ENCODE results near the gene ACSS1.

Gene ACSS1

DNA sequence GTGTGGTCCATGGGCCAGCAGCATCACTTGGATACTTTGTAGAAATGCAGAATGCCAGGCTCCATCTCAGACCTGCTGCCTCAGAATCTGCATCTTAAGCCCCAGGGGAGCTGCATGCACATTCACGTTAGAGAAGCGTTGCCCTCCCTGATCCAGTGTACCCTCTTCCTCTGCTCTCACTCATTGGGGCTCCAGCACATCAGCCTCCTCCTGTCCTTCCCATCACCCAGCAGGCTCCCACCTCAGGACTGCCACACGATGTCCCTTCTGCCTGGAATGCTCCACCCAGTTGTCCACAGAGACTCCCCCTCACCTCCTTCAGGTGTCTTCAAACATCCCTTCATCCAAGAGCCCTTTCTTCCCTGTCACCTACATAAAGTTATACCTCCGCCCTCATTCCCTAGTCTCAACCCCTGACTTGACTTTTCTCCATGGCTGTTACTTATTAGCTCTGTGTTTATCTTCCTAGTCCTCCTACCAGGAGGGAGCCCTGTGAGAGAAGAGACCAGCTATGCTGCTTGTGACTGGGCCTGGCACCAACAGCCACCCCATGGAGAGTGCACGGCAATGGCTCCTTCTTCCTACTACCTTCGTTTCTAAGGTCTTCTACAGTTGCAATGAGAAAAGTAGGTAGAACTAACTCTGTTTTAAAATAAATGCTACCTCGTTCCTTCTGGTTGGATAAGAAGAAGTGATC is 3.3 kb upstream of the ACSS1 start:
- no peak for DNase-seq
- no peak overlapping the region for H4K8ac ChIP-seq (ENCODE audit: low read depth, low read length)
- no peak overlapping the region for H3K4me3 ChIP-seq (ENCODE audit: low read length)
- no peaks in the 10 kb centered on the region for H3K36me3 ChIP-seq (ENCODE audit: control insufficient read depth, insufficient read depth, low read length)
- H3K9ac ChIP-seq (ENCODE audit: low read length) = no peak overlapping the region
- H2BK15ac ChIP-seq (replicated peaks; ENCODE audit: low read depth) = no peak overlapping the region
- no CpG with 5 or more reads among the region's 7 CpGs for WGBS (ENCODE audit: extremely low coverage, insufficient coverage, low lambda C conversion rate)
- H3K18ac ChIP-seq (ENCODE audit: low read length) = no peak overlapping the region
- H3K79me2 ChIP-seq (ENCODE audit: control insufficient read depth, insufficient read depth, low read length) = no peaks in the 10 kb centered on the region
- no peak overlapping the region for H2BK5ac ChIP-seq (ENCODE audit: low read length)
- no peaks in the 10 kb centered on the region for H3K79me1 ChIP-seq (ENCODE audit: low read length)
- no peak overlapping the region for H4K5ac ChIP-seq (ENCODE audit: low read length)
- no peaks in the 10 kb centered on the region for H3K4me1 ChIP-seq (ENCODE audit: control insufficient read depth, low read depth, low read length)
- no peak overlapping the region for H2BK120ac ChIP-seq (ENCODE audit: low read depth, low read length)
- no peak overlapping the region for H3K4ac ChIP-seq (ENCODE audit: low read depth, low read length)
- no peak overlapping the region for H3K56ac ChIP-seq (ENCODE audit: low read length)
- H3K27me3 ChIP-seq (ENCODE audit: insufficient read depth, low read length, poor library complexity) = peaks cover 35% of the 10 kb centered on the region
- no peak overlapping the region for H3K27ac ChIP-seq (ENCODE audit: low read depth, low read length)
- no peak overlapping the region for H3K23ac ChIP-seq (ENCODE audit: low read length)
- no peak overlapping the region for H3K4me2 ChIP-seq (ENCODE audit: low read length)
- no peak overlapping the region for H2AK5ac ChIP-seq (ENCODE audit: low read length)

GRCh38 chr20:25059866-25060465 is 2.0 kb upstream of the ACSS1 start:
- Histone ChIP-seq H3K4me3 (ENCODE audit: low read length) (no peak overlapping the region), H2BK120ac (ENCODE audit: low read depth, low read length) (no peak overlapping the region), H3K4me2 (ENCODE audit: low read length) (no peak overlapping the region), H3K56ac (ENCODE audit: low read length) (no peak overlapping the region), H2BK15ac (replicated peaks; ENCODE audit: low read depth) (no peak overlapping the region), H2AK5ac (ENCODE audit: low read length) (no peak overlapping the region), H3K79me2 (ENCODE audit: control insufficient read depth, insufficient read depth, low read length) (no peaks in the 10 kb centered on the region), H2BK5ac (ENCODE audit: low read length) (no peak overlapping the region), H3K23ac (ENCODE audit: low read length) (no peak overlapping the region), H3K4me1 (ENCODE audit: control insufficient read depth, low read depth, low read length) (no peaks in the 10 kb centered on the region), H3K36me3 (ENCODE audit: control insufficient read depth, insufficient read depth, low read length) (no peaks in the 10 kb centered on the region), H3K79me1 (ENCODE audit: low read length) (no peaks in the 10 kb centered on the region), H4K8ac (ENCODE audit: low read depth, low read length) (no peak overlapping the region), H3K18ac (ENCODE audit: low read length) (no peak overlapping the region), H3K4ac (ENCODE audit: low read depth, low read length) (no peak overlapping the region), H3K27ac (ENCODE audit: low read depth, low read length) (no peak overlapping the region), H3K9ac (ENCODE audit: low read length) (no peak overlapping the region), H3K27me3 (ENCODE audit: insufficient read depth, low read length, poor library complexity) (peaks cover 43% of the 10 kb centered on the region), H4K5ac (ENCODE audit: low read length) (no peak overlapping the region)
- no CpG with 5 or more reads among the region's 8 CpGs for WGBS (ENCODE audit: extremely low coverage, insufficient coverage, low lambda C conversion rate)
- DNase-seq = no peak

- Histone ChIP-seq H3K4me1 (ENCODE audit: control insufficient read depth, low read depth, low read length) (no peaks in the 10 kb centered on the region), H3K56ac (ENCODE audit: low read length) (no peak overlapping the region), H3K9ac (ENCODE audit: low read length) (no peak overlapping the region), H3K4me3 (ENCODE audit: low read length) (no peak overlapping the region), H3K79me2 (ENCODE audit: control insufficient read depth, insufficient read depth, low read length) (no peaks in the 10 kb centered on the region), H3K27ac (ENCODE audit: low read depth, low read length) (no peak overlapping the region), H3K27me3 (ENCODE audit: insufficient read depth, low read length, poor library complexity) (peaks cover 43% of the 10 kb centered on the region), H2BK120ac (ENCODE audit: low read depth, low read length) (no peak overlapping the region), H4K8ac (ENCODE audit: low read depth, low read length) (no peak overlapping the region), H2BK5ac (ENCODE audit: low read length) (no peak overlapping the region), H2AK5ac (ENCODE audit: low read length) (no peak overlapping the region), H3K4ac (ENCODE audit: low read depth, low read length) (no peak overlapping the region), H3K4me2 (ENCODE audit: low read length) (peak overlapping the region; percentile 34), H3K18ac (ENCODE audit: low read length) (no peak overlapping the region), H3K79me1 (ENCODE audit: low read length) (no peaks in the 10 kb centered on the region), H4K5ac (ENCODE audit: low read length) (no peak overlapping the region), H2BK15ac (replicated peaks; ENCODE audit: low read depth) (no peak overlapping the region), H3K36me3 (ENCODE audit: control insufficient read depth, insufficient read depth, low read length) (no peaks in the 10 kb centered on the region), H3K23ac (ENCODE audit: low read length) (no peak overlapping the region)
- no peak for DNase-seq
- no CpG with 5 or more reads among the region's 20 CpGs for WGBS (ENCODE audit: extremely low coverage, insufficient coverage, low lambda C conversion rate)
Observed at GRCh38 chr20:25058847-25059810, 1.2 kb upstream of the ACSS1 start.

GRCh38 chr20:25057234-25058050 is 497 bp downstream of the ACSS1 start:
- Histone ChIP-seq H2AK5ac (ENCODE audit: low read length) (no peak overlapping the region), H3K79me2 (ENCODE audit: control insufficient read depth, insufficient read depth, low read length) (no peaks in the 10 kb centered on the region), H3K18ac (ENCODE audit: low read length) (no peak overlapping the region), H3K4ac (ENCODE audit: low read depth, low read length) (no peak overlapping the region), H2BK15ac (replicated peaks; ENCODE audit: low read depth) (no peak overlapping the region), H3K9ac (ENCODE audit: low read length) (peak overlapping the region; percentile 24), H3K4me2 (ENCODE audit: low read length) (peak overlapping the region; percentile 48), H3K4me3 (ENCODE audit: low read length) (no peak overlapping the region), H4K8ac (ENCODE audit: low read depth, low read length) (no peak overlapping the region), H3K4me1 (ENCODE audit: control insufficient read depth, low read depth, low read length) (no peaks in the 10 kb centered on the region), H3K36me3 (ENCODE audit: control insufficient read depth, insufficient read depth, low read length) (no peaks in the 10 kb centered on the region), H4K5ac (ENCODE audit: low read length) (no peak overlapping the region), H3K56ac (ENCODE audit: low read length) (peak overlapping the region; percentile 54), H3K23ac (ENCODE audit: low read length) (no peak overlapping the region), H2BK5ac (ENCODE audit: low read length) (no peak overlapping the region), H3K79me1 (ENCODE audit: low read length) (no peaks in the 10 kb centered on the region), H2BK120ac (ENCODE audit: low read depth, low read length) (no peak overlapping the region), H3K27me3 (ENCODE audit: insufficient read depth, low read length, poor library complexity) (peaks cover 43% of the 10 kb centered on the region), H3K27ac (ENCODE audit: low read depth, low read length) (no peak overlapping the region)
- DNase-seq = peak; percentile 25
- WGBS (ENCODE audit: extremely low coverage, insufficient coverage, low lambda C conversion rate) = no CpG with 5 or more reads among the region's 86 CpGs

GRCh38 chr20:25056690-25057233 is 1.2 kb downstream of the ACSS1 start:
- no peak overlapping the region for H3K4me2 ChIP-seq (ENCODE audit: low read length)
- H2BK5ac ChIP-seq (ENCODE audit: low read length) = no peak overlapping the region
- no peak overlapping the region for H2AK5ac ChIP-seq (ENCODE audit: low read length)
- DNase-seq = no peak
- no CpG with 5 or more reads among the region's 24 CpGs for WGBS (ENCODE audit: extremely low coverage, insufficient coverage, low lambda C conversion rate)
- no peak overlapping the region for H2BK15ac ChIP-seq (replicated peaks; ENCODE audit: low read depth)
- no peaks in the 10 kb centered on the region for H3K79me2 ChIP-seq (ENCODE audit: control insufficient read depth, insufficient read depth, low read length)
- H3K18ac ChIP-seq (ENCODE audit: low read length) = no peak overlapping the region
- H3K4me1 ChIP-seq (ENCODE audit: control insufficient read depth, low read depth, low read length) = no peaks in the 10 kb centered on the region
- H3K23ac ChIP-seq (ENCODE audit: low read length) = no peak overlapping the region
- H4K8ac ChIP-seq (ENCODE audit: low read depth, low read length) = no peak overlapping the region
- no peaks in the 10 kb centered on the region for H3K36me3 ChIP-seq (ENCODE audit: control insufficient read depth, insufficient read depth, low read length)
- H4K5ac ChIP-seq (ENCODE audit: low read length) = no peak overlapping the region
- no peaks in the 10 kb centered on the region for H3K79me1 ChIP-seq (ENCODE audit: low read length)
- no peak overlapping the region for H3K56ac ChIP-seq (ENCODE audit: low read length)
- H3K27ac ChIP-seq (ENCODE audit: low read depth, low read length) = no peak overlapping the region
- no peak overlapping the region for H3K4me3 ChIP-seq (ENCODE audit: low read length)
- H2BK120ac ChIP-seq (ENCODE audit: low read depth, low read length) = no peak overlapping the region
- no peak overlapping the region for H3K9ac ChIP-seq (ENCODE audit: low read length)
- H3K27me3 ChIP-seq (ENCODE audit: insufficient read depth, low read length, poor library complexity) = peaks cover 43% of the 10 kb centered on the region
- no peak overlapping the region for H3K4ac ChIP-seq (ENCODE audit: low read depth, low read length)

All from mesendoderm (in vitro differentiated cells).